GM19099 (cell line): ENCODE measurements around the gene HOXC11.

Experiments used
- POLR2A ChIP-seq: IDR thresholded peaks from 3 replicates; pipeline ENCODE4 v1.6.1; 2011; ENCODE audit warnings: low read depth; ENCODE audit not compliant: insufficient read length; ENCODE audit errors: extremely low read depth

The HOXC11 gene

GRCh38 chr12:53972722-53973235, at the start of gene HOXC11:
HOXC11 (plus strand) TSS chr12:53973126; CDS start chr12:53973242, 116 bp downstream.
- TF ChIP-seq POLR2A: no peak

DNA sequence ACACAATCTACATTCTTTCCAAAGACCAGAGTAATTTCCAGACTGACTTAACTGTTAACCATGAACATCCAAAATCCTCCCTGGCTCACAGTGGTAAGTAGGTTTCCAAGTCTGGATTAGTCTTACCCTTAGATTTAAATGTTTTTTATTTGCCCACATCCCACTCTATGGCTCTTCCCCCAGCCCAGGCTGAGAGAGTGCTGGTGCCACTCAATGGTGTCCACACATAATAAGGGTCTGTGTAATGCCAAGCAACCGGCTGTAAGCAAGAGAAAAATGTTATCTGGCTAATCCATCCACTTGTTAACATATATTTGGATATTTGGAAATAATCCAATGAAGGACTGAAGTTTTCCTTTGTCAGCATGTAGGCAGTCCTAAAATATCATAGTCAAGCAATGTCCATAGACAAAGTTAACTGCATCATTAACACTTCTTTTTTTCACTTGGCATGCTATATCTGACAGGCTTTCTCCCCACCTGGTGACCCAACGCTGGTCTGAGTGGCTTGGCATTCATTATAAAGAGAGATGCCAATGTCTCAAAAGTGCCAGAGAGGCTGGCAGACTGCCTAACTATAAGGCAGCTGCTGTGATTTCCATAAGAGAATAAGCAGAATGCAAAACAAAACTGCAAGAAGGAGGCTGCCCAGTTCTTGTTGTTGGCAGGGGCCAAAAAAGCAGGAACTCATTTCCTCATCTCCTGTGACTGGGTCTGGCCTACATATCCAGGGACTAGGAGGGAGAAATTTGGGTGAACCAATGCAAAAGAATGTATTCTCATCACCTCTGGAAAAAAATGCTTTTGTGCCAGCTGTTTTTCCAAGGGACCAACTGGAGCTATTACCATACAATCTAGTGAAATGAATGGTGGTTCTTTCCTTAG, 48.2 kb upstream of the HOXC11 start:
- no peak for TF ChIP-seq POLR2A

DNA sequence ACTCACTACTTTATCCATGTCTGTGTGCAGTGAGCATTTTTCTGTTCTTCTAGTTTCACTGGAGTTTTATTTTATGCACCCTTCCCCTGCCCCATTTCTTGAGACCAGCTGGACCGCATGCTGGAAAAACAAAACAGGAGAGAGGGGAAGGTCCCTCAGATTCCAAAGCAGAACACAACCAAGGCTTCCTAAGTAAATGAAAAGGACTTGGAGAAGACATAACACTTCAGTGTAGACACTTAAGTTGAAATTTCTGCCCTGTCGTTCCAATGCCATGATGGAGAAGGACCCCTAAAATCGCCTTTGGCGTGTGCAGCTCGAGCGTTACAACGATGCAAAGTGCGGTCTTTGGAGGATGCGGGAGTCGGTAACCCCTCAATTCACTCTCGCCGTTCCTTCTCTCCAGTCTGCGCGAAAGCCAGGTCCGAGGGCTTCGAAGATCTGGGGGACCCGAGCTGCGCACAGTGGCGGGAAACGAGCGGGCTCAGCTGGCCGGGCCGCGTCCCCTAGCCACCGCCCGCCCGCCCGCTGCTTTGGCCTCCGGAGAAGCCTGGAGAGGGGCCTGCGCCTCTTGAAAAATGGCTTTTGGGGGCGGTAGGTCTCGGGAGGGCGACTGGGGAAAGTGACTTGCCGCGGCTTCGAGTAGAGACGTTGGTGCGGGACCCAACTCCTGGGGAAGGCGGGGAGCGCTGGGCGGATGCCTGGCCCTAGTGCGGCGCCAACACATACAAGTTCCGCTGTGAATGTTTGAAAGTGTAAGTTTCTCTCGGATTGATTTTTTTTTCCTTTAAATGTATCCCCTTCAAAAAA, 45.5 kb upstream of the HOXC11 start:
- no peak for TF ChIP-seq POLR2A

DNA sequence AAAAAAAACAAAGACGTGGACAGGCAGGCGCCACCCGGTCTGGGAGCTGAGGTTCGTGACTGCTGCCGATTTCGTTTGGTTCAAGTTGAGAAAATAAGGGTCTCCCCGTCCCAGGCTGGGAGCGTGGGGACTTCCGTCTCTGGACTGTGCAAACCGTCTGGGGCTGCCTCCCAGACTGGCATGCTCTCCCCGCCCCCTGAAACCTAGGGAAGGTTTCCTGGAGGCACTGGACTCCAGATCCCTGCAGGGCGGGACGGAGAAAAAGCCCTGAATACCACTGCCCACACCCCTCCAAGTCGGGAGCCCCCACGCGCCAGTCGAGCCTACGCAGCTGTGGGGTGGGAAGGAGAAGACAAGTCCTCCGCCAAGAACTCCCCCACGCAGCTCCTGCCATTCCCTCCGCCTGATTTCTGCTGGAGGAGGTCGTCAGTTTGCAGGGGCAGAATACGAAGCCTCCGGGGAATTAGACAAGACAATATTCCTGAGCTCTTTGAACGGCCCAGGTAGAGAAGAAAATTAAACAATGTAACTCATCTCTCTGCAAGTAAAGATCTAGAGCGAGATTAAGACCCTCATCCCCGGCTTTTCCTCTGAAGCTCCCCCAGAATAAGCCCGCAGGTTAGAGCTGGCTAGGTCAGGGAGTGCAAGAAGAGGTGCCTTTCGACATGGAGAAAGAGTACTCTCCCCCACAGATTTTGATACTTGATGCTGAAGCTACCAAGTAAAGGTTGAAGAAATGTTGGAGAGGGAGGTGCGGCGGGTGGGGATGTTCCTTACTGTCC, 44.7 kb upstream of the HOXC11 start:
- no peak for TF ChIP-seq POLR2A

DNA sequence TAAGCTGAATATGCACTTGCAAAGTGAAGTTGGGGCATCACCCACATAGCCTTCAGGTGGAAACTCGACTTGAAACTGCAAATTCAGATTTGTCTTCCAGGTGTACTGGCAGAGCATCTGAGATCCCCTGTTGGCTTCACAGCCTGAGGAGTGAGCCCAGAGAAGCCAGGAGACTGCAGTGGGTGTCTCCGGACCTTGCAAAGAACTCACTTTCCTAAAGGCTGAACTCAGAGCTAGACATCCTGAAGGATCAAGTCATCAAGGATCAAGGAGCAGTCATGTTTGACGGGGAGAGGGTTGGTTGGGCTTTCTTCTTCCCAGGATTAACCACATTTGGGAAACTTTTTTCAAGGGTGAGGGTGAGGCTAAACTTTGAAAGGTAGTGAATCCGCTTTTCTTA, 43.4 kb upstream of the HOXC11 start:
- no peak for TF ChIP-seq POLR2A

GRCh38 chr12:53930591-53931255, 42.2 kb upstream of the HOXC11 start:
- no peak for TF ChIP-seq POLR2A

DNA sequence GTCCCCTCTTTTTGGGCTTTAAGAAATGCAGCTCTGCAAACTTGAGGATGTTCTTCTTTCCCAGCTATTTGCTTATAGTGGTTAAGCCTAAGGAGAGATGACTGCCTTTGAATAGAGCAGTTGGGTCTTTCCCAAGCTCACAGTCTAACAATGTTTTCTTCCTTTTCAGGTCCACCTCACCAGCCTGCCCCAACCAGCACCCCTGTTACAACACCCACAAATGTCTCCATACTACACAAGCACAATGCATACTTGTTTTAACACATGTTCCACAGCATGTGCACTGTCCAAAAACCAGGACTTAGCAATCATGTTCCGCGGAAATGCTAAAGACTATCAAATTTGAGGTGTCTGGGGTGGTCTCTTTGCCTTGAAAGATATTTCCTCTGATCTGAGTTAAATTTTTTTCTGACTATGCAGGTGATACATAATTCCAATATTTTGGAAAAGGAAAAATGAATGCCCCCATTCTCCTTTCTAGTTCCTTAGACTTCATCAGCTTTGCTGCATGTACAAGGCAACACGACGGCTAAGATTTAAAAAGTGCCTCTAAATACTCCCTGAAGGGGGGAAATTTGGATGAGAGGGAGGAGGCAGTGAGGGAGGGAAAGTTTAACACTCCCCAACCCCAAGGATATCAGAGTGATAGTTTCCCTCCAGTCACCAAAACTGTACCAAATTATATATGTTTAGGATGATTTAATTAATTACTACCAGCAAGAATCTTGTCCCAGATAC, 40.9 kb upstream of the HOXC11 start:
- TF ChIP-seq POLR2A: no peak

DNA sequence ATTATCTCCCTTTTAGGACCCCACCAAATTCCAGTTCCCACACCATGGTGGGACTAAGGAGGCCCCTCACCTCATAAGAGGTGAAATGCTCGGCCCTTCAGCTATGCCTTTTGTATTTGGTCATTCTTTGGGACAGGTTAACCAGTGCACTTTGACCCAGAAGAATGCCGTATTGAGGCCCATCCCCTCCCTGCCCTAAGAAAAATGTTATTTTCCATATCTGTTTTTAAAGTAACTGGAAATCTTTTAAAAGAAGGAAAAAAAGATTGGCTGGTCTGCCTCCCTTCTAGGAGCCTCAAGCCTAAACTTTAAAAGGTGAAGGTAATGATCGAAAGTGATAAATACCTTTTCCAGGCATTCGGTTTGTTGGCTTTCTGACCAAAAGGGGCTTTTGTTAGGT, 40.0 kb upstream of the HOXC11 start:
- no peak for TF ChIP-seq POLR2A

GRCh38 chr12:53935383-53936341, 37.3 kb upstream of the HOXC11 start:
- no peak for TF ChIP-seq POLR2A

DNA sequence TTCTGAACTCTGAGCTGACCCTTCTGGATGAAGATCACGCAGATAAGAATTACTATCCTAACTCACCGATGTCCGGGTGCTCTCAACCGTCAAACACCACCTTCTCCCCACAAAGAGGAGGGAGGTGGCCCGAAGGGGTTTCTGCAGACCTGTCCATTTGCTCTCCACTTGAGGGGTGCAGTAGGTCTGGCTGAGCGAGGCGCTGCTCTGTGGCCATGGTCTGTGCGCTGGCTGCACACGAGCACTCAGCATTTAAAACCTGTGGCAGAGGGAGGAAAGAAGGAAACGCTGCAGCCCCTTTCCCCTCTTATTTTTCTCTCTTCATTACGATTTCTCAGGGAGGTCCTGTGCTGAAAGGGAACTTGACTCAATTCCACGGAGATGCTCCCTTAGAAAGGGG, 35.8 kb upstream of the HOXC11 start:
- TF ChIP-seq POLR2A: no peak

GRCh38 chr12:53937596-53938325, 35.2 kb upstream of the HOXC11 start:
- no peak for TF ChIP-seq POLR2A
